Nephron (organoid): ENCODE measurements around the gene BMPER.

Source experiments
- H3K27ac Mint-ChIP-seq, 3 experiments: 2 replicates each; pipeline ENCODE4 v1.8.0; 2020; ENCODE audit warnings: mixed read lengths in 3 of 3, mild to moderate bottlenecking in 2 of 3, moderate library complexity in 1 of 3
- H3K27me3 Mint-ChIP-seq: 2 replicates; pipeline ENCODE4 v1.8.0; 2021; ENCODE audit warnings: low read depth, mild to moderate bottlenecking, moderate library complexity, mixed read lengths
- H3K36me3 Mint-ChIP-seq: 2 replicates; pipeline ENCODE4 v1.8.0; 2020; ENCODE audit warnings: low read depth, mixed read lengths
- H3K4me1 Mint-ChIP-seq: 2 replicates; pipeline ENCODE4 v1.8.0; 2020; ENCODE audit warnings: mixed read lengths
- H3K4me3 Mint-ChIP-seq, 3 experiments: 2 replicates each; pipeline ENCODE4 v1.8.0; 2020; ENCODE audit warnings: mild to moderate bottlenecking in 3 of 3, mixed read lengths in 3 of 3, moderate library complexity in 2 of 3
- H3K9me3 Mint-ChIP-seq: 2 replicates; pipeline ENCODE4 v1.8.0; 2020; ENCODE audit warnings: mixed read lengths
- TF ChIP-seq, protein P1 (sequence below), 3 experiments: fragments of 200-600 bp; sonication (generic); IDR thresholded peaks; one replicate each; pipeline ENCODE4 v1.5.0; 2021; ENCODE audit warnings: antibody characterized with exemption in 3 of 3; ENCODE audit not compliant: unreplicated experiment in 3 of 3

Gene BMPER

DNA sequence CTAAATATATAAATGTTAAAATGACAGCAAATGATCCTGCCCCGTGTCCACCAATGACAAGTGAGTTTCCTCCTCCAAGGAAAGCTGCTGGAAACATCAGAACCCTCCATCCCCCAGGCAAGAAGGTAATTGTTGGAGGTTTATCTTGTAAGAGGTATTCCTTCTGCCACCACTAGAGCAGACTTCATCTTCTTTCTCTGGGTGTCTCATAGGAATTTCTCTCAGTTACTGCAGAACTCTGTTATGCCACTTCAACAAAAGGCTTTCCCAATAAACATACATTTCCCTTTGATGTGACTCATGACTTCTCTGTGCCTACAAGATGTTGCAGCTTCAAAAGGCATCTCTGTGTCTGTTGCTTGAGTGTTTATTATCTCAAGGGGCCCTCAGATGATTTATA is 279.1 kb downstream of the BMPER start:
- Mint-ChIP-seq H3K27me3 (no peaks in the 10 kb centered on the region), H3K9me3 (peaks cover 3% of the 10 kb centered on the region), H3K27ac (no peak overlapping the region), H3K4me1 (no peaks in the 10 kb centered on the region), H3K4me3 (no peak overlapping the region), H3K36me3 (no peaks in the 10 kb centered on the region)
- TF ChIP-seq, protein P1, sequence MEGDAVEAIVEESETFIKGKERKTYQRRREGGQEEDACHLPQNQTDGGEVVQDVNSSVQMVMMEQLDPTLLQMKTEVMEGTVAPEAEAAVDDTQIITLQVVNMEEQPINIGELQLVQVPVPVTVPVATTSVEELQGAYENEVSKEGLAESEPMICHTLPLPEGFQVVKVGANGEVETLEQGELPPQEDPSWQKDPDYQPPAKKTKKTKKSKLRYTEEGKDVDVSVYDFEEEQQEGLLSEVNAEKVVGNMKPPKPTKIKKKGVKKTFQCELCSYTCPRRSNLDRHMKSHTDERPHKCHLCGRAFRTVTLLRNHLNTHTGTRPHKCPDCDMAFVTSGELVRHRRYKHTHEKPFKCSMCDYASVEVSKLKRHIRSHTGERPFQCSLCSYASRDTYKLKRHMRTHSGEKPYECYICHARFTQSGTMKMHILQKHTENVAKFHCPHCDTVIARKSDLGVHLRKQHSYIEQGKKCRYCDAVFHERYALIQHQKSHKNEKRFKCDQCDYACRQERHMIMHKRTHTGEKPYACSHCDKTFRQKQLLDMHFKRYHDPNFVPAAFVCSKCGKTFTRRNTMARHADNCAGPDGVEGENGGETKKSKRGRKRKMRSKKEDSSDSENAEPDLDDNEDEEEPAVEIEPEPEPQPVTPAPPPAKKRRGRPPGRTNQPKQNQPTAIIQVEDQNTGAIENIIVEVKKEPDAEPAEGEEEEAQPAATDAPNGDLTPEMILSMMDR (IDR thresholded peaks at IDR 0.05; ENCODE audit: unreplicated experiment in 3 of 3): no peak

DNA sequence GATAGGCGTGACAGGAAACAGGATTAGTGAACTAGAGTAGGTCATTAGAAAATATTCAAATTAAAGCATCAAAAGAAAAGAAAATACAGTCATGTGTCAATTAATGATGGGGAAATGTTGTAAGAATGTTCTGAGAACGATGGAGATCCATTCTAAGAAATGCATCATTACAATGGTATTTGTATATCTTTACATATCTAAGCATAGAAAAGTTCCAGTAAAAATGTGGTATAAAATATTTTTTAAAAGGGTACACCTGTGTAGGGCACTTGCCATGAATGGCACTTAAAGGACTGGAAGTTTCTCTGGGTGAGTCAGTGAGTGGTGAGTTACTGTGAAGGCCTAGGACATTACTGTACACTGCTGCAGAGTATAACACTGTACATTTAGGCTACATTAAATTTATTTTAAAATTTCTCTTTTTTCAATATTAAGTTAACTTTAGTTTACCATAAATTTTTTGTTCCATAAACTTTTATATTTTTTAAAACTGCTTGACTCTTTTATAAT is 282.5 kb downstream of the BMPER start:
- TF ChIP-seq, protein P1 (IDR thresholded peaks at IDR 0.05; ENCODE audit: unreplicated experiment in 3 of 3): no peak
- Mint-ChIP-seq H3K27ac (no peak overlapping the region), H3K36me3 (no peaks in the 10 kb centered on the region), H3K4me1 (peaks cover 9% of the 10 kb centered on the region), H3K4me3 (no peak overlapping the region), H3K27me3 (no peaks in the 10 kb centered on the region), H3K9me3 (no peaks in the 10 kb centered on the region)

DNA sequence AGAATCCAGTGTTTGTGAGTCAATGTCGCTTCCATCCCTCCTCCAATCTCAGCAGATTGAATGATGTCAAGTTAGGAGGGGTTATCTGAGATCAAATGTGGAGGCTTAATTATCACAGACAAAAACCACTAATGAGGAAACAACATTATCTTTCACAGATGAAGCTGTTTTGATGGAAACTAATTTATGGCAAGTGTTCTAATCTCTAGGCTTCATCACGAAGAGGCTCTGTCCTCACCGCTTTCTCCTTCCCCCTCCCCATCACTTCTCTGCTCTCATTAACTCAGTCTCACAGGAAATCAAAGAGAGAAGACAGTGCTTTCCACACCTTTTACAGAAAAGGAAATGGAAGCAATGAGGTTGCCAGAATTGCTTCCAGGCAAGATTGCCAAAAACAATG is 283.7 kb downstream of the BMPER start:
- Mint-ChIP-seq H3K36me3 (no peaks in the 10 kb centered on the region), H3K4me1 (peaks cover 9% of the 10 kb centered on the region), H3K27me3 (no peaks in the 10 kb centered on the region), H3K27ac (no peak overlapping the region), H3K4me3 (no peak overlapping the region), H3K9me3 (no peaks in the 10 kb centered on the region)
- TF ChIP-seq, protein P1 (IDR thresholded peaks at IDR 0.05; ENCODE audit: unreplicated experiment in 3 of 3): no peak

DNA sequence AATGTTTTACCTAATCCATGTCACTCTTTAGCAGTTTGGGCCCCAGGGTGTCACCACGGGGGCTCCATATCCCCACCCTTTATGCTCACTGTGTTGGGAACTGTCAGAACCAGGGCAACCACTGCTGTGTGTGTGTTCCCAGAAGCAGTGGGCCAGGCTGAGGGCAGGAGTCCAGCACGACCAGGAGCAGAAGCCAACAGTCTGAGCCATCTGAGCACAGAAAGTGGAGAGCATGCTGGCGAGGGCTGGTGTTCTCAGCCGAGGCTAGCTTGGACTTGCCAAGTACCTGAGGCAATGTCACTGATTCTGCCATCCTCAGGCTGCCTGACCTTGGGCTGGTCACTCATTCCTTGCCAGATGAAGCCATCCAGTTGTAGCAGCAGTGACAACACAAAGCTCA is 285.0 kb downstream of the BMPER start:
- no peaks in the 10 kb centered on the region for H3K9me3 Mint-ChIP-seq
- no peak overlapping the region for H3K4me3 Mint-ChIP-seq

DNA sequence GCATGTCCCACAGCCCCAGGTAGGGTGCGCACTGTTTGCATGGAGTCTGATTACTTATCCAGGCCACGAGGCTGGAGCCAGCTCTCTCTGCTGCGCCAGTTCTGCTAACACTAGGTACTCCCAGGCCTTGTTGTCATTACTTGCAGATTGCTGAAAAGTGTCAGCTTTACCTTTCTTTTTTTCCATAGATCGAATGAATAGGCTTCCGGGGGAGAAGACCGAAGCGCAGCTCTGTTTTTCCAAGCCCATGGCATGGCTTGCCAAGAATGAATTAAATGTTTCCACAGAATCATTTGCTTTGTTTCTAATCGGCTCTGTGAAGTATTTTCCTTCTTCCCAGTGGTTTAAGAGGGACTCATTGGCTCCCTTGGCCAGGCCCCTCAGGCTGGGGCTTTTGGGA is 285.8 kb downstream of the BMPER start:
- H3K36me3 Mint-ChIP-seq: no peaks in the 10 kb centered on the region
- TF ChIP-seq, protein P1 (IDR thresholded peaks at IDR 0.05; ENCODE audit: unreplicated experiment in 3 of 3): no peak

More for the DNA sequence above, 285.0 kb downstream of the BMPER start:
- Mint-ChIP-seq H3K4me1 (peaks cover 9% of the 10 kb centered on the region), H3K27me3 (no peaks in the 10 kb centered on the region), H3K27ac (no peak overlapping the region), H3K36me3 (no peaks in the 10 kb centered on the region)
- TF ChIP-seq, protein P1 (IDR thresholded peaks at IDR 0.05; ENCODE audit: unreplicated experiment in 3 of 3): no peak

DNA sequence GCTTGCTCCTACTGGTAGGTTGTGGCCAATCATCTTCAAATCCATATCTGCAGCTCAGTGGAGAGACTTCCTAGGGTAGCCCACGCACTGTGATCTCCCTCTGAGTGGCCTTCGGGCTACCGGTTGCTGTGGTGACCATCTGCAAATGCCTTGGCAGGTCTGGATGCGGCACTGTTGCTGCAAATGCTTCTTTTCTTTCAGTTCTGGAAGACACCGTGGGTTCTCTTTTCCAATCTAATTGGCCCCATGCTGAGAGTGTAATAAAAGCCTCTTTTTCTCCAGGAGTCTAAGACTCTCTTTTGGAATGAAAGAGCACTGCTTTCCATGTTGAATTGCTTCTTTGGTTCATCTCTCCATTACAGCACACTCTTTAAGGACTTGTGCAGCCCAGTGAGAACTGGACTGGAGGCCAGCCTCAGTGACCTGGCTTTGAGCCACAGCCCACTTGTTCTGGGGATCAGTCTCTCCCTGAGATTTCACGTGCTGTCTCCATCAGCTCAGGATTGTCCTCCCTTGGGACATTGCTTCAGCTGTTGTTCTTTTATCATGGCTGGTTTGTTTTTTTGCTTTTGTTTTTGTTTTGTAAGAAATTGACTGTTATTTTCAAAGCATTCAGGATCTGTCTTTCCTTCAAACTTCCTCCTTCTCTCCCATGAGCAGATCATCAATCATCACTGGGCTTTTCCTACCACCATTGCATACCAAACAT is 286.6 kb downstream of the BMPER start:
- H3K9me3 Mint-ChIP-seq: no peaks in the 10 kb centered on the region
- no peak overlapping the region for H3K27ac Mint-ChIP-seq
- H3K4me1 Mint-ChIP-seq: peaks cover 9% of the 10 kb centered on the region
- TF ChIP-seq, protein P1 (IDR thresholded peaks at IDR 0.05; ENCODE audit: unreplicated experiment in 3 of 3): no peak
- no peaks in the 10 kb centered on the region for H3K27me3 Mint-ChIP-seq
- no peak overlapping the region for H3K4me3 Mint-ChIP-seq
- no peaks in the 10 kb centered on the region for H3K36me3 Mint-ChIP-seq

More for the DNA sequence above, 285.8 kb downstream of the BMPER start:
- Mint-ChIP-seq H3K9me3 (no peaks in the 10 kb centered on the region), H3K27me3 (no peaks in the 10 kb centered on the region), H3K27ac (no peak overlapping the region), H3K4me3 (no peak overlapping the region), H3K4me1 (peaks cover 9% of the 10 kb centered on the region)
